ENCODE measurements around the gene TGIF1.

GRCh38 chr18:3486512-3486911 is 36.5 kb downstream of the TGIF1 start:
- TF ChIP-seq CTCF (IDR thresholded peaks at IDR 0.05; ENCODE audit: low read length) (no peak), EZH2 (IDR thresholded peaks at IDR 0.05; ENCODE audit: borderline replicate concordance, low read length) (no peak)

Measured in OCI-LY1 (cell line).